Erythroblast (primary cell): ENCODE data around the gene NEDD4L.

Experiments
- GATA1 ChIP-seq: IDR thresholded peaks from 2 replicates; pipeline ENCODE4 v1.6.1; 2011; ENCODE audit warnings: low read depth, mild to moderate bottlenecking, control low read depth, low read length, moderate library complexity
- POLR2A ChIP-seq: IDR thresholded peaks from 2 replicates; pipeline ENCODE4 v1.6.1; 2011; ENCODE audit warnings: mild to moderate bottlenecking, low read length

DNA sequence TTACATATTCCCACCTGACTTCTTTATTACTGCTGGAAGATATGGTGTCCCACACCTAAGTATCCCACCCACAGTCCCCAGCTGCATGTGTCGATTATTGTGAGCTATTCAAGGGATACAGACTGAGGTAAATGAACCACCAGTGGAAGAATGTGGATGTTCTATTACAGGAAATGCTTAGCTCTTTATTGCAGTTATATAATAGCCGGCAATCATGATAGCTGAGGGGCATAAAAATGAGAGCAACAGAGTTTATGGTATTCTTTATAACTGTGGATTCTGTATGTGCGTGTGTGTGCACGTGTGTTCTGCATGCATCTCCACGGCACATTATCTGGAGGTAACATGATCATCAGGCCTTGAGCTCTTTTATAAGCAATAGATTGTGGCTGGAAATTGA lies 198.9 kb downstream of the NEDD4L start:
- TF ChIP-seq POLR2A = no peak
- TF ChIP-seq GATA1 = no peak
